Transverse colon (tissue), 4 donors: ENCODE measurements around the gene TMEM123.

Experiments
- POLR2A ChIP-seq: fragments of 450-650 bp; IDR thresholded peaks from one replicate; pipeline ENCODE4 v1.6.1; 2016; ENCODE audit warnings: antibody characterized with exemption, mild to moderate bottlenecking, moderate library complexity
- POLR2AphosphoS5 ChIP-seq, 3 donors: sonication (generic); formaldehyde crosslinking; IDR thresholded peaks; one replicate each; pipeline ENCODE4 v1.6.1; 2016; ENCODE audit warnings: antibody characterized with exemption in 3 of 3
- TF ChIP-seq, protein P1 (sequence below), 5 experiments: fragments of 200-600 bp in 3 of 5; fragments of 450-650 bp in 2 of 5; sonication (generic) in 3 of 5; IDR thresholded peaks; 1 replicate in 2 of 5; 2 replicates in 3 of 5; pipeline ENCODE4 v1.5.1; 2016 to 2017; ENCODE audit warnings: antibody characterized with exemption in 5 of 5, inconsistent platforms in 3 of 5, mild to moderate bottlenecking in 2 of 5, moderate library complexity in 1 of 5

DNA sequence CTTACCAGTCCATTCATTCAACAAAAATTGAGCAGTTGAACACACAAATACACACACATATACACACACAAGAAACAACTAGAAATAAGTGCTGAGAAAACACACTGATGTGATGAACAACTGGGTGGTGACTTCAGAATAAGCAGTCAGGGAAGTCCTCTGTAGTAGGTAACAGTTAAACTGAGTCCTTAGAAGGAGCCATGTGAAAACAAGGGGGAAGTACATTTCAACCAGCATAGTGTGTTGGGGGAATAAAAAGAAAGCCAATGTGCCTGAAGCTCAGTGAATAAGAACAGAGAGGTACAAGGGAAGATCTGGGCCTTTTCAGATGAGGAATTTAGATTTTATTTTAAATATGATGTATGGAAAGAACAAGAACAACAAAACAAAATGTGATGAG, 6.8 kb upstream of the TMEM123 start:
- TF ChIP-seq, protein P1, sequence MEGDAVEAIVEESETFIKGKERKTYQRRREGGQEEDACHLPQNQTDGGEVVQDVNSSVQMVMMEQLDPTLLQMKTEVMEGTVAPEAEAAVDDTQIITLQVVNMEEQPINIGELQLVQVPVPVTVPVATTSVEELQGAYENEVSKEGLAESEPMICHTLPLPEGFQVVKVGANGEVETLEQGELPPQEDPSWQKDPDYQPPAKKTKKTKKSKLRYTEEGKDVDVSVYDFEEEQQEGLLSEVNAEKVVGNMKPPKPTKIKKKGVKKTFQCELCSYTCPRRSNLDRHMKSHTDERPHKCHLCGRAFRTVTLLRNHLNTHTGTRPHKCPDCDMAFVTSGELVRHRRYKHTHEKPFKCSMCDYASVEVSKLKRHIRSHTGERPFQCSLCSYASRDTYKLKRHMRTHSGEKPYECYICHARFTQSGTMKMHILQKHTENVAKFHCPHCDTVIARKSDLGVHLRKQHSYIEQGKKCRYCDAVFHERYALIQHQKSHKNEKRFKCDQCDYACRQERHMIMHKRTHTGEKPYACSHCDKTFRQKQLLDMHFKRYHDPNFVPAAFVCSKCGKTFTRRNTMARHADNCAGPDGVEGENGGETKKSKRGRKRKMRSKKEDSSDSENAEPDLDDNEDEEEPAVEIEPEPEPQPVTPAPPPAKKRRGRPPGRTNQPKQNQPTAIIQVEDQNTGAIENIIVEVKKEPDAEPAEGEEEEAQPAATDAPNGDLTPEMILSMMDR (IDR thresholded peaks at IDR 0.05): no peak
- TF ChIP-seq POLR2A (no peak), POLR2AphosphoS5 (IDR thresholded peaks at IDR 0.05) (no peak)
